ENCODE results near the gene GPX4.

Gene GPX4

DNA sequence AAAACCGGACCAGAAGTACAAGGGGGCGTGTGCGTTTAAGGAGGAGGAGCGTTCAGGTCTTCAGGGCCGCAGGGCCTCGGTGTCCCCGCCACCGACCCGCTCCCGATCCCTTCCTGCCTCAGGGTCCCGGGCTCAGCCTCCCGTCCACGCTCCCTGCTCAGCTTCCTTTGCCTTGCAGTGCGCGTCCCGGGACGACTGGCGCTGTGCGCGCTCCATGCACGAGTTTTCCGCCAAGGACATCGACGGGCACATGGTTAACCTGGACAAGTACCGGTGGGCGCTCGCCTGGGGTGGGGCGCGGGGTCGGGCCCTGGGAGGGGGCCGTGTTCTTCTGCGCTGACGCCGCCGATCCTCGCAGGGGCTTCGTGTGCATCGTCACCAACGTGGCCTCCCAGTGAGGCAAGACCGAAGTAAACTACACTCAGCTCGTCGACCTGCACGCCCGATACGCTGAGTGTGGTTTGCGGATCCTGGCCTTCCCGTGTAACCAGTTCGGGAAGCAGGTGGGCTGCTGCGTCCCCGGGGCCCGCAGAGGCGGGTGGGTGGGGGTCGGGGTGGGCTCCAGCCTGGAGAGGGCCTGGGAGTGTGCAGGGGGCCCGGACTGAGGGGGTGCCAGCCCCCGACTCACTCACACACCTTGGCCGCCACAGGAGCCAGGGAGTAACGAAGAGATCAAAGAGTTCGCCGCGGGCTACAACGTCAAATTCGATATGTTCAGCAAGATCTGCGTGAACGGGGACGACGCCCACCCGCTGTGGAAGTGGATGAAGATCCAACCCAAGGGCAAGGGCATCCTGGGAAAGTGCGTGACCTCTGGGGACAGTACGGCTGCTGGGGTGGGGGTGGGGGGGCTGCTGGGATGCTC lies 1.4 kb downstream of the GPX4 start:
- peak overlapping the region; percentile 99 to 100 for H3K27ac ChIP-seq
- intact Hi-C loops (cut with DNase I; ENCODE audit: low total_unique reads), result loop anchor here (10.0 kb wide), 1 partner anchor 180 kb away; the partner anchor contains the start of gene ARID3A
- H3K4me1 ChIP-seq, result peaks cover 7 to 64% (median 51%) of the 10 kb centered on the region in 4 donors
- TF ChIP-seq CTCF (IDR thresholded peaks at IDR 0.05), result no peak
- DNase-seq, result no peak
- H3K9me3 ChIP-seq, result peaks cover 0 to under 1% (median 0%) of the 10 kb centered on the region in 3 donors
- no peaks in the 10 kb centered on the region for H3K27me3 ChIP-seq
- H3K36me3 ChIP-seq, result peaks cover 32 to 54% (median 51%) of the 10 kb centered on the region in 3 donors
- peak overlapping the region; percentile 95 to 98 for H3K4me3 ChIP-seq

- Histone ChIP-seq H3K36me3 (peaks cover 32 to 63% (median 60%) of the 10 kb centered on the region in 3 donors), H3K4me1 (peaks cover 7 to 59% (median 43%) of the 10 kb centered on the region in 4 donors), H3K9me3 (no peaks in the 10 kb centered on the region), H3K27me3 (no peaks in the 10 kb centered on the region), H3K27ac (peak overlapping the region; percentile 99 to 100), H3K4me3 (peak overlapping the region; percentile 95 to 98)
- TF ChIP-seq CTCF (IDR thresholded peaks at IDR 0.05), result no peak
- intact Hi-C loops (cut with DNase I; ENCODE audit: low total_unique reads), result loop anchor here (10.0 kb wide), 1 partner anchor 181 kb away; the partner anchor contains the start of gene ARID3A
- DNase-seq, result no peak
Observed at GRCh38 chr19:1105873-1106840, 2.4 kb downstream of the GPX4 start.

- intact Hi-C loops (cut with DNase I; ENCODE audit: low total_unique reads), result loop anchor here (10.0 kb wide), 1 partner anchor 182 kb away; the partner anchor contains the start of gene ARID3A
- Histone ChIP-seq H3K27ac (peak overlapping the region; percentile 99 to 100), H3K36me3 (peaks cover 32 to 70% (median 69%) of the 10 kb centered on the region in 3 donors), H3K4me3 (no peak overlapping the region), H3K4me1 (peaks cover 7 to 50% (median 37%) of the 10 kb centered on the region in 4 donors), H3K9me3 (no peaks in the 10 kb centered on the region), H3K27me3 (no peaks in the 10 kb centered on the region)
- no peak for TF ChIP-seq CTCF (IDR thresholded peaks at IDR 0.05)
- no peak for DNase-seq
Observed at GRCh38 chr19:1106841-1107660, 3.3 kb downstream of the GPX4 start.

DNA sequence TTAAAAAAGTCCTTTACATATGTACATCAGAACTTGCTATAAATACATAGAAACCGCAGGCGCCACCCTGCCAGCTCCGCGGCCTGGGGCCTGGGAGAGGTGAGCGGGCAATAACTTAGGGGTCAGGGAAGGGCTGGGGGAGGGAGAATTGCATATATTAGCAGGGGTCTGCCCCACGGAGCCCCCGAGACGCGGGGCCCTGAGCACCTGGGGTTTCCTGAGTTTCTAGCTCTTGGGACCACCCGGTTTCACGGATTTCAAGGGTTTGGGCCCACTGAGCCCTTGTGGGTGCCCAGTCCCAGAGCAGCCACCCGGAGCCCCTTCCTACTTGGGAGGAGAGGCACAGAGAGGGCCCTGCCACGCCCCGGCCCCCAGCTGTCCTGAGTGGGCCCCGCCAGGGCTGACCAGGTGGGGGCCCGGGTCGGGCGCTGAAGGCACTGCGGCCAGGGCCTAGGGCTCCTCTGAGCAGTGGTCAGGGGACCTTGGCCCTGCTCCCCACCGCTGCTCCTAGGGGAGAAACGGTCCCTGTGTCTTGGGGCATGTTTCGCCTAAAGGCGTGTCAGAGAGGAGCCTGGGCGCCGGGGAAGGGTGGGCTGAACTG lies 4.0 kb downstream of the GPX4 start:
- no peaks in the 10 kb centered on the region for H3K9me3 ChIP-seq
- peaks cover 32 to 78% (median 76%) of the 10 kb centered on the region in 3 donors for H3K36me3 ChIP-seq
- H3K27ac ChIP-seq, result no peak overlapping the region
- H3K4me1 ChIP-seq, result peaks cover 7 to 49% (median 33%) of the 10 kb centered on the region in 4 donors
- no peak overlapping the region for H3K4me3 ChIP-seq
- intact Hi-C loops (cut with DNase I; ENCODE audit: low total_unique reads), result loop anchor here (10.0 kb wide), 1 partner anchor 183 kb away; the partner anchor contains the start of gene ARID3A
- DNase-seq, result no peak
- TF ChIP-seq CTCF (IDR thresholded peaks at IDR 0.05), result no peak
- H3K27me3 ChIP-seq, result no peaks in the 10 kb centered on the region

Measured in tibial artery (tissue), 4 donors.